GM19397 (cell line): ENCODE data around the gene DAPK1.

Source experiments
- ATAC-seq: cut with Tn5 transposase; IDR thresholded peaks from one replicate; pipeline ENCODE4 v1.9.1; 2021; ENCODE audit warnings: mild to moderate bottlenecking, moderate library complexity; ENCODE audit not compliant: unreplicated experiment

DAPK1 gene

GRCh38 chr9:87662808-87663528, 165.3 kb downstream of the DAPK1 start:
- no peak for ATAC-seq

DNA sequence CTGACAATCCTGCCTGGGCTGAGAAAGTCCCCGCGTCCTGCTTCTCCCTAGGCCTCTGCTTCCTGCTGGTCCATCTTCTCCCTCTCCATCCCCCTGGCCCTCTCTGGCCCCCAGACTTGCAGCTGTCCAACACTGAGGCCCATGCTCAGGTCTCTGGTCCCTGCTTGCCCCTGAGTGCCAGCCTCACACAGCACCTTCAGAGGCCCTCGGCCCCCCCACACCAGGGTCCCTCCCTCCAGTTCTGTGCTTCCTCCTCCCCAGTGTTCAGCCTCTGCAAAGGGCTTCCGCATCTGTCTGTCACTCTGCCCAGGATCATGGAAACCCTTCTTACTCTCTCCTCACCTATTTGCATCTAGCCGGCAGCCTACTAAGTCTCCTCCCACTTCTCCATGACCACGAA, 165.9 kb downstream of the DAPK1 start:
- ATAC-seq, result no peak

- ATAC-seq, result no peak
Measured at GRCh38 chr9:87664153-87665060, 166.7 kb downstream of the DAPK1 start.

GRCh38 chr9:87665505-87665904, 167.8 kb downstream of the DAPK1 start:
- ATAC-seq, result no peak

DNA sequence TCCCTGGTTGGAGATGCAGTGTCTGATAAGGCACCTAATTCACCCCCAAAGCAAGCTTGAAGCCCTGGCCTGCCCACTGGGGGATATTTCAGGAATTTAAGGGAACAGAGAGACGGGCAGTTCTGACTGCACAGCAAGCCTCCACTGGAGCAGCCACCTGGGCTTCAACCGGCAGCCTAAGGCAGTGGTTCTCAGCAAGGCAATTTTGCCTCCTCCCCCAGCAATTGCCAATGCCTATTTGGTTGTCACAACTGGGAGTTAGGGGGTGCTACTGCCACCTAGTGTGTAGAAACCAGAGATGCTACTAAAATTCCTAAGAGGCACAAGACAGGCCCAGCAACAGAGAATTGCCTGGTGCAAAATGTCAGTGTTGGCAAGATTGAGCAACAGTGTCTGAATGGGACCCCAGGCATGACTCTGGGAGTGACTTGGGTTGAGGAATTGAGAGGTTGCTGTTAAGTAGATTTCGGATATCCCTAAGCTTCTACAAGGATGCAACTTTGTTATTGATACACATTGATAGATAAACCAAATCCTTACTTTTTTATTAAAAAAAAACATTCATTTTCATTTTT, 169.6 kb downstream of the DAPK1 start:
- no peak for ATAC-seq

- ATAC-seq, result no peak
Measured at GRCh38 chr9:87668222-87668621, 170.6 kb downstream of the DAPK1 start.

GRCh38 chr9:87668722-87669121, 171.1 kb downstream of the DAPK1 start:
- ATAC-seq, result no peak

- ATAC-seq, result no peak
Measured at GRCh38 chr9:87670572-87671264, 173.1 kb downstream of the DAPK1 start.

GRCh38 chr9:87671478-87671877, 173.8 kb downstream of the DAPK1 start:
- no peak for ATAC-seq

DNA sequence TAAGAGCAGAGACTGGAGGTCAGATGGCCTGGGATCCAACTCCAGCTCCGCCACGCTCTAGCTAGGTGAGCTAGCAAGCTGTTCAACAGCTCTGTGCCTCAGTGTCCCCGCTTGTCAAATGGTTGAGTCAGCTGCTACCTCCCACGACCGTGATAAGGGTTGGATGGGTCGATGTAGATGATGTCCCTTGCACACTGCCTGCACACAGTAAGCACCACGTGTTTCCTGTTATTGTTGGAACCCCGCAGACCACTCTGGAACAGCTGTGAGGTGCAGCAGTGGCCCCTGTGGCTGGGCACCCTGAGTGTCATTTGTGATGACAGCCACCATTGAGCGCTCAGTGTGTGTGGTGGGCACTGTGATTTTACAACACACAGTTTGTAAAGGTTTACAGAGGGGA, 174.3 kb downstream of the DAPK1 start:
- ATAC-seq, result no peak

DNA sequence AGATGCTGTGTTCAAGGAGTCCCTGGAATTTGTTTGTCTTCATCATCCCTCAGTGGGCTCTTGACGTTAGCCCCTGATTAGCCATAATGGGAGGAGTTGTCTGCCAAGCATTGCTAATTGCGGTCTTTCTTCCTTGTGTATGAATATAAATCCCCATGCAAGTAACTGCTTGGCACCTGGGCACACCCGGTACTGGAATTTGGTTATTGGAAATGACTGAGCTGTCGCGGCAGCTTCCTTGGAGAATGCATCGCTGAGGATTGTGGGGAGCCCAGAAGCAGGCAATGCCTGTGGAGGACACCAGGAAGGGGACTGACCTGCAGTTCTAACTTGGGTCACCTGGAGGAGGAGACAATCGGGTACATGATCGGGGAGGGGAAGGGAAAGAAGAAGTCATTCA, 174.9 kb downstream of the DAPK1 start:
- no peak for ATAC-seq

GRCh38 chr9:87673446-87674120, 175.9 kb downstream of the DAPK1 start:
- ATAC-seq, result no peak

DNA sequence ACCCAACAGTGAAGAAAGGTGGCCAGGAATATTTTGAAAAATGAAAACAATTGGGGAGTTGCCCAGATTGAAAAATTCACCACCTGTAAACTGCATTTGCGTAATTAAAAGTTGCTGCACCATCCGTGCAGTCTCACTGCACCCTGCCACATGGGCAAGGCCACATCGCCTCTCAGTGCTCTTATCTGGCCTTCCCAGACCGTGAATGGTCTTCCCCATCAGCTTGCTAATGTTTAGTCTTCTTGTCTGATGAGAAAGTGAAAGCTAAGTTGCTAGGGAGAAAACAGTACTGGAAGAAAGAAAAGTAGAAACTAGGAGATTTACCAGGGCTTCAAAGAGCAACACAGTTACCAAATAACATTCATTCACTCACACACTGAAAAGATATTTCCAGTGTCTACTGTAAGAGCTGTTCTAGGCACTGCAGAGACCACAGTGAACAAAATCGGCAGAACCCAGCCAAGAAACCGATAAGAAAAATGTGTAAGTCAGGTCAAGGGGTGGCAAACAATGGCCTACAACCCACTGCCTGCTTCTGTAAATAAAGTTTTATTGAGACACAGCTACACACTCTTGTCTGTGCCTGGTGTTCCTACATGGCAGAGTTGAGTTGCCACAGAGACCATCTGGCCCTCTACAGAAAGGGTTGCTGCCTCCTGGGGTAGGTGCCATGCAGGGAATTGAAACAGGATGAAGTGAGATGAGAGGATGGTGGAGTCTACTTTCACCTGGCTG, 177.1 kb downstream of the DAPK1 start:
- ATAC-seq, result no peak

DNA sequence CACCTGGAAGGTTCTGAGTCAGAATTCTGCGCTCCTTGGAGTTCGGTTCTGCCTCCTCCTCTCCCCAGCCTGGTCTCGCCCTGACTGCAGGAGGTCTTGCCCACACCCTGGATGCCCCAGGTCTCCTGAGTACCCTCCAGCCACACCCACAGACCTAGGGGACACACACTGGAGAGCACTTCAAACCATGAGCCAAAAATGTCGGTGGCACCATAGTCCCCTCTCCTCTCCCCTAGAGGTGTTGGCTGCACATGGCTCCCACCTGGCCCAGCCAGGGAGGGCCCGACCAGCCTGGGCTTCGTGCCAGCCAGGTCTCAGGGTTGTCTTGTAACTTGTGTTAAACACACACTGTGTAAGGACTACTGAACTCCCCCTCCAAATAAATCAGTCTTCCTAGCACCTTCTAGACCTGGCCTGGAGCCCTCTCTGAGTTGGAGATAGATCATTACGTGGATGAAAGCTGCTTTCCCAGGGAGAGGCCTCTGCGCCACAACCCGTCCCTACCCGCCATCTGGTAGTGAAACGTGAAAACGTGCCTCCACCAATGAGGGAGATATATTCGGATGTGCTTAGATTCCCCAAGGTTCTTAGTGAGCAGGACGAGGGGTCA, 178.3 kb downstream of the DAPK1 start:
- no peak for ATAC-seq

DNA sequence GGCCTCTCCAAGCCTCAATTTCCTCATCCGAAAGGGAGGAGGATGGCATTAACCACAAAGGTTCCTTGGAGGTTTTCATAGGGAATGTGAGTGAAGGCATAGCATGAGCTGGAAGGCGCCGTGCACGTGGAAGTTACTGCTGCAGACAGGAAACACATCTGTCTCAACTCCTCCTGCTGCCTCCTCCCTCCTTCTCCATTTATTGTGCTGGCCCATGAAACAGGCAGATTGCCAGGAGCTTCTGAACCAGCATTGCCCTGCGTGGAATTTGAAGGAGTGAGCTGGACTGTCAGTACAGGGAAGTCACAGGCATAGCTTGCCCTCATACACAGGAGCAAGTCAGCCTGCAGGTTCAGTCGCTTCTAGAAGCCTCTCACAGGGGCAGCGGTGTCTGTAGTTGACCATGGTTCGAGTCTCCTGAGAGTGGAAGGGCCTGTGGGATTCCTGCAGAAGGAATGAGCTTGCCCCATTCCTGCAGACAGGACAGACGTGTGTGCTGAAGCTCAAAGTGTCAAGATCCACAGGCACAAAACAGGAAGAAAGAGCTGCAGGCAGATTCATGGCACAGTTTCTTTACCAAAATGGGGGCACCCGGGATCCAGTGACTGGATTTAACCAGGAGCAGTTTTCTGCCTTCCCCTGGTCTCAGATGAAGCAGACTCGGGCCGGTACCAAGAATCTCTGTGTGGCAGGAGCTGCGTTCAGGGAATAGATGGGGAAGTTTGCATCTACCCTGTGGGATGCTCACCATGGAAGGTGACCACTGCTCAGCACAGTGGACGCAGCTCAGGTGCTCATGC, 179.5 kb downstream of the DAPK1 start:
- no peak for ATAC-seq

GRCh38 chr9:87677776-87678587, 180.3 kb downstream of the DAPK1 start:
- ATAC-seq, result no peak

- no peak for ATAC-seq
Measured at GRCh38 chr9:87678650-87679355, 181.1 kb downstream of the DAPK1 start.
